Neural cell (in vitro differentiated cells): ENCODE measurements around the gene PIK3C2A. TPM values are rescaled to one million over a fixed set of nuclear protein-coding genes. Genes with fewer than 3 reads are reported as not detected.

Source experiments
- H2AFZ ChIP-seq: fragments of 200-600, 300-800 bp; sonication (generic), shearing (Covaris generic); 2 replicates; pipeline ENCODE4 v1.6.0; 2014; ENCODE audit warnings: low read depth, mild to moderate bottlenecking, antibody characterized with exemption, low read length, moderate library complexity
- H3F3A ChIP-seq: fragments of 200-600 bp; shearing (Covaris generic); 2 replicates; pipeline ENCODE4 v1.6.1; 2016; ENCODE audit warnings: mild to moderate bottlenecking, moderate library complexity, mixed read lengths, antibody characterized with exemption, low read length; ENCODE audit not compliant: insufficient read depth, poor library complexity, severe bottlenecking
- H3K27ac ChIP-seq: fragments of 200-600, 300-800 bp; sonication (generic), shearing (Covaris generic); 2 replicates; pipeline ENCODE4 v1.5.1; 2014; ENCODE audit warnings: mild to moderate bottlenecking, low read length, moderate library complexity
- H3K27me3 ChIP-seq: fragments of 300-800, 200-600 bp; sonication (generic), shearing (Covaris generic); 2 replicates; pipeline ENCODE4 v1.6.0; 2014; ENCODE audit warnings: mild to moderate bottlenecking, low read depth, low read length, moderate library complexity; ENCODE audit not compliant: insufficient read depth
- H3K36me3 ChIP-seq: fragments of 300-800, 200-600 bp; sonication (generic), shearing (Covaris generic); 2 replicates; pipeline ENCODE4 v1.5.1; 2014; ENCODE audit warnings: mild to moderate bottlenecking, antibody characterized with exemption, low read length, moderate library complexity; ENCODE audit not compliant: insufficient read depth
- H3K4me2 ChIP-seq: fragments of 300-800, 200-600 bp; sonication (generic), shearing (Covaris generic); 2 replicates; pipeline ENCODE4 v1.6.0; 2014; ENCODE audit warnings: mild to moderate bottlenecking, low read length
- H3K4me3 ChIP-seq: fragments of 300-800, 200-600 bp; sonication (generic), shearing (Covaris generic); 2 replicates; pipeline ENCODE4 v1.5.1; 2014; ENCODE audit warnings: mild to moderate bottlenecking, low read length, moderate library complexity
- H3K79me2 ChIP-seq: fragments of 200-600 bp; shearing (Covaris generic); replicated peaks from 2 replicates; pipeline ENCODE4 v1.6.0; 2014; ENCODE audit warnings: mild to moderate bottlenecking, low read length, moderate library complexity; ENCODE audit not compliant: insufficient read depth
- H3K9ac ChIP-seq: fragments of 300-800, 200-600 bp; sonication (generic), shearing (Covaris generic); 2 replicates; pipeline ENCODE4 v1.6.1; 2016; ENCODE audit warnings: mild to moderate bottlenecking, low read length, mixed read lengths
- H3K9me2 ChIP-seq: fragments of 200-600 bp; shearing (Covaris generic); 2 replicates; pipeline ENCODE4 v1.6.1; 2016; ENCODE audit warnings: mild to moderate bottlenecking, low read length, mixed read lengths; ENCODE audit not compliant: insufficient read depth
- H3K9me3 ChIP-seq: fragments of 200-600, 300-800 bp; sonication (generic), shearing (Covaris generic); 2 replicates; pipeline ENCODE4 v1.6.1; 2016; ENCODE audit warnings: mild to moderate bottlenecking, mixed run types, low read length, moderate library complexity, mixed read lengths
- H4K20me1 ChIP-seq: fragments of 200-600 bp; shearing (Covaris generic); 2 replicates; pipeline ENCODE4 v1.6.1; 2016; ENCODE audit warnings: mild to moderate bottlenecking, mixed run types; ENCODE audit not compliant: insufficient read depth
- CTCF ChIP-seq: fragments of 450-650 bp; IDR thresholded peaks from 2 replicates; pipeline ENCODE4 v1.5.1; 2014; ENCODE audit warnings: antibody characterized with exemption, mild to moderate bottlenecking, moderate library complexity; ENCODE audit not compliant: poor library complexity, severe bottlenecking
- EP300 ChIP-seq: fragments of 450-650 bp; conservative IDR thresholded peaks from 2 replicates; pipeline ENCODE4 v1.6.1; 2014; ENCODE audit warnings: antibody characterized with exemption, mild to moderate bottlenecking, moderate library complexity; ENCODE audit not compliant: poor library complexity, severe bottlenecking
- EZH2 ChIP-seq: fragments of 200-600, 300-800 bp; shearing (Covaris generic), sonication (generic); IDR thresholded peaks from 2 replicates; pipeline ENCODE4 v1.6.1; 2014; ENCODE audit warnings: antibody characterized with exemption, low read length, borderline replicate concordance, mild to moderate bottlenecking; ENCODE audit not compliant: insufficient read depth, poor library complexity, severe bottlenecking
- MXI1 ChIP-seq: fragments of 450-650 bp; conservative IDR thresholded peaks from 2 replicates; pipeline ENCODE4 v1.6.1; 2014; ENCODE audit warnings: antibody characterized with exemption, mild to moderate bottlenecking; ENCODE audit not compliant: poor library complexity, severe bottlenecking
- POLR2AphosphoS5 ChIP-seq: IDR thresholded peaks from 2 replicates; pipeline ENCODE4 v1.6.1; 2012
- RAD21 ChIP-seq: fragments of 450-650 bp; conservative IDR thresholded peaks from 2 replicates; pipeline ENCODE4 v1.6.1; 2014; ENCODE audit warnings: antibody characterized with exemption, mild to moderate bottlenecking, moderate library complexity
- REST ChIP-seq: IDR thresholded peaks from 2 replicates; pipeline ENCODE4 v1.6.1; 2012; ENCODE audit warnings: borderline replicate concordance
- SMC3 ChIP-seq: fragments of 450-650 bp; conservative IDR thresholded peaks from 2 replicates; pipeline ENCODE4 v1.6.1; 2014; ENCODE audit warnings: antibody characterized with exemption, mild to moderate bottlenecking, moderate library complexity; ENCODE audit not compliant: poor library complexity
- TAF1 ChIP-seq: IDR thresholded peaks from 2 replicates; pipeline ENCODE4 v1.6.1; 2012; ENCODE audit warnings: low read depth
- polyA plus RNA-seq: library from polyadenylated mRNA; depleted of rRNA; stranded (reverse); fragments of >200 nt; gene quantifications from 2 replicates; pipeline ENCODE4 v1.2.3, GENCODE V29; 2014

Gene PIK3C2A
- polyA plus RNA-seq, 1 donor from 2014 or later = 24.9 TPM

GRCh38 chr11:17159441-17159840 is 48.3 kb downstream of the PIK3C2A start:
- Histone ChIP-seq H3F3A (no peaks in the 10 kb centered on the region), H3K79me2 (peaks cover 25% of the 10 kb centered on the region), H3K9me2 (no peaks in the 10 kb centered on the region), H3K4me2 (no peak overlapping the region), H3K36me3 (no peaks in the 10 kb centered on the region), H3K4me3 (no peak overlapping the region), H3K9me3 (no peaks in the 10 kb centered on the region), H3K27ac (no peak overlapping the region), H4K20me1 (no peaks in the 10 kb centered on the region), H2AFZ (no peak overlapping the region), H3K27me3 (no peaks in the 10 kb centered on the region), H3K9ac (no peak overlapping the region)
- no peak for TF ChIP-seq TAF1
- TF ChIP-seq MXI1 = no peak
- TF ChIP-seq SMC3 = no peak
- TF ChIP-seq EZH2 = no peak
- no peak for TF ChIP-seq REST
- TF ChIP-seq POLR2AphosphoS5 = no peak
- no peak for TF ChIP-seq EP300
- TF ChIP-seq CTCF = no peak
- no peak for TF ChIP-seq RAD21

Other genes with a start within 250 kb of the PIK3C2A start
- 45.7 and 60.7 TPM in 2 replicates for gene PLEKHA7, start 193.6 kb downstream of the PIK3C2A start, polyA plus RNA-seq
- 1,509 and 1,561 TPM in 2 replicates for gene RPS13, start 130.3 kb downstream of the PIK3C2A start, polyA plus RNA-seq
- gene NUCB2, start 68.8 kb upstream of the PIK3C2A start, polyA plus RNA-seq = 108 and 120 TPM in 2 replicates
- 2.1 and 3.1 TPM in 2 replicates for gene NCR3LG1, start 143.8 kb upstream of the PIK3C2A start, polyA plus RNA-seq
- 8.0 and 10.6 TPM in 2 replicates for gene KCNJ11, start 180.7 kb upstream of the PIK3C2A start, polyA plus RNA-seq